AG09319 (cell line): Measurements from ENCODE around the gene HAUS1.
"Not testable (repeated sequence)": the region's sequence is repeated elsewhere in the genome, so short reads cannot be mapped to it uniquely, and the experiment has no call there.

Experiments used
- DNase-seq: peaks from one replicate; pipeline ENCODE4 v3.0.0-alpha.2; 2010; ENCODE audit warnings: low read depth; ENCODE audit errors: extremely low read depth
- CTCF ChIP-seq: IDR thresholded peaks from 2 replicates; pipeline ENCODE4 v1.5.1; 2011; ENCODE audit warnings: low read depth, mild to moderate bottlenecking, inconsistent platforms, low read length, moderate library complexity

The HAUS1 gene

GRCh38 chr18:46072376-46072867 lies 31.8 kb upstream of the HAUS1 start:
- DNase-seq, result no peak
- TF ChIP-seq CTCF, result peak; percentile 5

DNA sequence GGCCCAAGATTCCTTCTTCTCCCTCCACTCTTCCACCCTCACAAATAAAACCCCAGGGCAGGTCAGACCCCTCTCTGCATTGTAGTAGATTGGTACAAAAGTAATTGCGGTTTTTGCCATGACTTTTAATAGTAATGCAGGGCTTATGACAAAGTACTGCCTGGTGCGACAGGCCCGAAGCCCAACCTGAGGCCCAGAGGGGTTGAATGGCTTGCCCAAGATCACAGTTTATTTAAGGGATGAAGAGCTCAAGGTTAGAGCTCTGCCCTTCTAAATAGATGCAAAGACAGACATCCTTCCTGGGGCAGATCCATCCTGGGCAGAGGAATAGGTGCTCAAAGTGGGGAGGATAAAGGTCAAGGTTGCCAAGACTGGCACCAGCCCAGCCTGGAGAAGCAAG lies 31.2 kb upstream of the HAUS1 start:
- no peak for TF ChIP-seq CTCF
- DNase-seq, result no peak

- peak; percentile 57 for TF ChIP-seq CTCF
- peak; percentile 15 for DNase-seq
Observed at GRCh38 chr18:46073474-46074331, 30.5 kb upstream of the HAUS1 start.

DNA sequence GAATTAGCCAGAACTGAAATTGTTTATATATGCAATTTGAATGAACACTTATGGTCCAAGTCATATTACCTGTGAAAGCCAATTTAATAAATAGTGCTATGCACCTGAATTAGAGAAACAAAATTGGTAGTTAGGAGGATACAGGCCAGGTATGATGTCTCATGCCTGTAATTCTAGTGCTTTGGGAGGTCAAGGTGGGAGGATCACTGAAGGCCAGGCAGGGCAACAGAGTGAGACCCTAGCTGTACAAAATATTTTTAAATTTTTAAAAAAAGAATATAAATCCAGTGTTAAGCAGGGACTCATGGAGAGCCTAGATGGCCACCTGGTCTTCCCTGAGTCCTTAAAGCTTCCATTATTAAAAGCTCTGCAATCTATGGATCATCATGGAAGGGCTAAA lies 24.8 kb upstream of the HAUS1 start:
- TF ChIP-seq CTCF, result no peak
- no peak for DNase-seq

GRCh38 chr18:46080156-46080555 lies 24.0 kb upstream of the HAUS1 start:
- DNase-seq, result no peak
- no peak for TF ChIP-seq CTCF

- no peak for DNase-seq
- no peak for TF ChIP-seq CTCF
Observed at GRCh38 chr18:46084431-46084830, 19.8 kb upstream of the HAUS1 start.

DNA sequence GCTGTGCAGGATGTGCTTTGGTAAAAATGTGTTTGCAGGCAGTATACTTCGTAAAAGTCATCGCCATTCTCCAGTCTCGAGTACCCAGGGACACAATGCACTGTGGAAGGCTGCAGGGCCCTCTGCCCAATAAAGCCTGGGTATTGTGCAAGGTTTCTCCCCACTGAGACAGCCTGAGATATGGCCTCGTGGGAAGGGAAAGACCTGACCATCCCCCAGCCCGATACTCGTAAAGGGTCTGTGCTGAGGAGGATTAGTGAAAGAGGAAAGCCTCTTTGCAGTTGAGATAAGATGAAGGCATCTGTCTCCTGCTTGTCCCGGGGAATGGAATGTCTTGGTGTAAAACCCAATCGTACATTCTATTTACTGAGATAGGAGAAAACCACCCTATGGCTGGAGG lies 15.7 kb upstream of the HAUS1 start:
- not testable (repeated sequence) for DNase-seq

DNA sequence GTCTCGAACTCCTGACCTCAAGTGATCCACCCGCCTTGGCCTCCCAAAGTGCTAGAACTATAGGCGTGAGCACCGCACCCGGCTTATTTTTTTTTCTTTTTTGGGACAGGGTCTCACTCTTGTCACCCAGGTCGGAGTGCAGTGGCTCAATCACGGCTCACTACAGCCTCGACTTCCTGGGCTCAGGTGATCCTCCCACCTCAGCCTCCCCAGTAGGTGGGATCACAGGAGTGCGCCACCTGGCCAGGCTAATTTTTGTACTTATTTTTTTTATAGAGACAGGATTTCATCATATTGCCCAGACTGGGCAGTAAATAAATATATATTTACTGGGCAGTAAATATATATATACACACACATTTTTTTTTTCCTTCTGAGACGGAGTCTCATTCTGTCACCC lies 8.7 kb upstream of the HAUS1 start:
- no peak for TF ChIP-seq CTCF
- DNase-seq, result no peak
